GM10847 (cell line): ENCODE results near the gene KCNQ5.

ENCODE experiments used
- POLR2A ChIP-seq: IDR thresholded peaks from 2 replicates; pipeline ENCODE4 v1.6.1; 2011; ENCODE audit not compliant: insufficient read length; ENCODE audit errors: extremely low read depth

Gene KCNQ5

DNA sequence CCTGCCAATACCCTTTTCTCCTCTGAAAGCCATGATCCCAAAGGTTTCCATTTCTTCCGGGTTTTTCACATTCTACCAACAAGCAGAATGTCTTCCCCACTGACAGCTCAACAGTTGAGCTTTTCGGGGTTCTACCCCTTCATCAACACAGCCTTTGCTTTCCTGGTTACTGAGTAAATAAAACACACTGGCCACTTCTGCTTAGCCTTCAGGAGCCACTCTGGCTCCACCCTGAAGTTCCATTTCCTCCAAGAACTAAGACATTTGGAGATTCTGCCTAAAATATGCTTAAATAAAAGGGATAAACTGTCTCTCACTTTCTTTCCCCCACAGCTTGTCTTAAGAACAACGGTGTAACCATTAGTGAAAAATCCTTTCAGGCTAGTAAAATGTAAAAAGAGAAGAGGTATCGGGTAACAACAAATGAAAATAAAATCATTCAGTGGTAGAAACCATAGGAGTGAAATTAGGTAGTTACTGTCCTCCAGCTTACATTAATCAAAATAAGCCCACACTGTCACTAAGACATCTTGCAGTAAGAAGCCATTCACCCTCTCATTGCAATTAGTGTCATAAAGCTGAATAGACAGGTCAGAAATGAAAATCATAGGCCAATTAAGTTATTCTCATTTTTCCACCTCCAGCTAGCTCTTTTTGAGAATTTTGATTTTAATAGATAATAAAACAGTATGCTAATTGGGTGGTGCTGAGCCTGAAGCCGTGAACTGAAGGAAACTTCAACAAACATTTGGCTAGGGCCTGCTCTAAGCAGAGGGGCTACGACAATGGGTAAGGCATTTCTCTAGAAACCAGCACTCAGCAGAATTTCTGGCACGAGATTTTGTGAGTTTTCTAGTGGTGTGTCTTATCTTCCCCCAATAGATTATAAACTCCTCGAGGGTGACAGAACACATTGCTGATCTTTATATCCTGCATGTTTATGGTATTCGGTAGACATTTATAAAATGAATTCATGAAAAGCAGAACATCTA, 409.2 kb downstream of the KCNQ5 start:
- TF ChIP-seq POLR2A, result no peak

DNA sequence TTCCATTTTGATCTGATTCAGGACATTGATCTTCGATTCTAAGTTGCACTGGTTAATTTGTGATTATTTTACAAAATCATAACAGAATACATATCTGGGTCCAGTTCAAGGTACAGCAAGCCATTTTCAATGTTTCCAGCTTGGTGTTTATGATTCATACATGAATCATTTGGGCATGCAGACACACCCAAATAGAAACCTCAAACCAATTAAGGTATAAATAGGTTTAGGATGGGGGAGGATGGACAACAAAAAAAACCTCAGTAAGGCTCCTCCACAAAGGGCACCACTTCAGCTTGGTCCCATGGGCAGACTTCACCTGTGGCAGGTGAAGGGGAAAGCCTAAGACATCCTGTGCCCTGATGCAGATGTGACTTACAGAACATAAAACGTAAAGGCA, 410.7 kb downstream of the KCNQ5 start:
- TF ChIP-seq POLR2A, result no peak

DNA sequence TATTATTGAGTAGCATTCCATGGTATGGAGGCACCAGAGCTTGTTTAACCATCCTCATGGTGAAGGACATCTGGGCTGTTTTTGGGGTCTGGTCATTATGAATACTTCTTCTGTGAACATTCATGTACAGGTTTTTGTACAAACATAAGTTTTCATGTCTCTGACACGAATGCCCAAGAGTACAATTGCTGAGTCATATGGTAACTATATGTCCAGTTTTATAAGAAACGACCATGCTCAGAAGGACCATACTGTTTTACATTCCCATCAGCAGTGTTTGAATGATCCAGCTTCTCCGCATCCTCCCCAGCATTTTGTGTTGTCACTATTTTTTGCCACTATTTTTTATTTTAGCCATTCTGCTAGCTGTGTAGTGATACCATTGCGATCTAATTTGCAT, 414.8 kb downstream of the KCNQ5 start:
- TF ChIP-seq POLR2A, result no peak

DNA sequence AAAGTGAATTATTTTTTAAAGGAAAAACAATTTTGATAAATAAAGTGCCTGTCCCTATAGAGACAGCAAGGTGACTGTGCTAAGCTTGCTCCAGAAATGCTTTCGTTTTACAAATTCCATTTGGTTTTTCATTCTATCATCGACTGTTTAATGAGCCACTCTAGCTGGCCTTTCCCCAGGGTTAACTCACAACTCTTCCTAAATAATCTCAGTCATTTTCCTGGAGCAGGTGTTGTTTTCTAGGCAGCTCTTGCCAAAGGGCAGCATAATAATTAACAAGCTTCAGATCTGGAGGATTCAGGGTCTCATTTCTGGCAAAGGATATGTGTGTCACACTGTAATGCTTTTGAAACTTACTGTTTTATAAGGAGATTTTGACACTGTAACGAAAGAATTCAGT, 419.2 kb downstream of the KCNQ5 start:
- no peak for TF ChIP-seq POLR2A

DNA sequence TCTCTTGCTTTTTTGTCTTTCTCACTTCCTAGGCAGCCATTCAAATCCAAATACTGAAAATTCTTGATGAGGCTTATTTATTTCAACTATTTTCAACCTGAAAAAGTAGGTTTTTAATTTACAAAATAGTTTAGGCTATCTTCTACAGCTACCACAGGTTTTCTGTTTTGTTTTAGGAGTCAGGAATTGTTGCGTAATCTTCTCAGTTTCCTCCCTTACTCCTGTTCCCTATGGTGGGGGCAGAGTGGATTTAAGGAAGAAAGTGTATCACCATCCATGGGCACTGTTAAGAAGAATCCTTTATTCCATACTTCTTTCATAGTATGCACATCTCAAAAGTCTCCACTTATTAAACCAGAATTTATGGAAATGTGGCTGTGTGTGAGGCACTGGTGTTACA, 421.0 kb downstream of the KCNQ5 start:
- no peak for TF ChIP-seq POLR2A

DNA sequence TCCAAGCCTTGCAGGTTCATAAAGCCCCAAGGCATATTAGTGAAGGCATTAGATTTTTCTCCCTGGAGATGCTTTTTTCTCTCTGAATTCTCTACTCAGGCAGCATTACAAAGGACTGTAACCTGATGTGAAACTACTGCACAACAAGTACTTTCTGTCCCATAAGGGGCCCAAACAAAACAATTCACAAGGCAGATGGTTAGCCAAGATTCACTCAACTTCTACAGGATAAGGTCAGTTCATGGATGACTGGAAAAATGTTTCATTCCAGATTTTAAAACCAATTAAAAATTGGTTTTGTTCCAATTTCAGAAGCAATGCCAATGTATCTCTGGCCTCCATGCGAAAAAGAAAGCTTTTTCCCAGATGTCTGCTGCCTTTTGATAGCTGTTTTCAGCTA, 421.6 kb downstream of the KCNQ5 start:
- TF ChIP-seq POLR2A, result no peak

DNA sequence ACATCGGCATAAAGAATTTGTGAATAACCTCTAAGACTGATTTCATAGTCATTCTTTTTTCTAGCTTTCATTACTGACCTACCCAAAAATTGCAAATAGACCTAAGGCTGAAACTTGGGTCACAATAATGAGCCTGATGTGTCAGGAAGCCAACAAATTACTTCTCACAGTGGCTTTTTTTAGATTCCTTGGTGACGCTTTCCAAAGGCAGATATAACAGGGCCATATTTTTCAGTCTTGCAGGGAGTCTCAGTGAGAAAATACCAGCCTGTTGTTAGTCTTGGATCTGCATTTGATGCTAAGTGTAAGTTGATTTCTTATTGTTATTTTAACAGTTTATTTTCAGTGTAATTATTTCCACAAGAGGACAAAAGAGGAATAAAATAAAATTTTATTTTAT, 423.7 kb downstream of the KCNQ5 start:
- TF ChIP-seq POLR2A, result no peak

DNA sequence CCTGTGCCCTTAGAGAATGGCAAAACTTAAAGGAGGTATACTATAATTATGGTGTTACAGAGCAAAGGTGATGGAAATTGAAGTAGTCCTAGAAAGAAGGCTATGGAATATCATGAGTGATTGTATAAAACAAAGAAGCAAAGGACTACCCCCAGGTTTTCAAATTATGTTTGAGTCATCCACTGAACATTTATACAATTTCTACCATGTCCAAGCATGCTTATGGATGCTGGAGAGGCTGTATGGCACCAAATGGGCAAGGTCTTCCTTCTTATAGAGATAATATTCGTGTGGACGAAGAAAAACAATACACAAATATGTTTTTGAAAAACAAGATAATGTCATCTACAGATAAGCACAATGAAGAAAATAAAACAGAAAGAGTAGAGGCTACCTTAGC, 425.9 kb downstream of the KCNQ5 start:
- no peak for TF ChIP-seq POLR2A

DNA sequence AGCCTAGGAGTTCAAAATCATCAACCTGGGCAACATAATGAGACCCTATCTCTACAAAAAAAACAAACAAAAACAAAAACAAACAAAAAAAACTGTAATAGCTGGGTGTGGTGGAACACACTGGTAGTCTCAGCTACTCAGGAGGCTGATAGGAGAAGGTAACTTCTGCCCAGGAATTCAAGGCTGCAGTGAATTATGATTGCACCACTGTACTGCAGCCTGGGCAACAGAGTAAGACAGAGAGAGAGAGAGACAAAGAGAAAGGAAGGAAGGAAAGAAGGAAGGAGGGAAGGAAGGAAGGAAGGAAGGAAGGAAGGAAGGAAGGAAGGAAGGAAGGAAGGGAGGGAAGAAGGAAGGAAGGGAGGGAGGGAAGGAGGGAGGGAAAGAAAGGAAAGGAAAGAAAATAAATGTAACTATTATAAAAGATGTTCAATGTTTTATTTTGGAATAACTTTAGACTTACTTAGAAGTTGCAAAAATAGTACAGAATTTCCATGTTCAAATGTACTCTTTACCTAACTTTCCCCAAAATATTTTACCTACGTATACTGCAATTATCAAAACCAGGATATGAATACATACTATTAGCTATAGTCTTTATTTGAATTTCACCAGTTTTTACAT, 428.2 kb downstream of the KCNQ5 start:
- TF ChIP-seq POLR2A, result no peak

DNA sequence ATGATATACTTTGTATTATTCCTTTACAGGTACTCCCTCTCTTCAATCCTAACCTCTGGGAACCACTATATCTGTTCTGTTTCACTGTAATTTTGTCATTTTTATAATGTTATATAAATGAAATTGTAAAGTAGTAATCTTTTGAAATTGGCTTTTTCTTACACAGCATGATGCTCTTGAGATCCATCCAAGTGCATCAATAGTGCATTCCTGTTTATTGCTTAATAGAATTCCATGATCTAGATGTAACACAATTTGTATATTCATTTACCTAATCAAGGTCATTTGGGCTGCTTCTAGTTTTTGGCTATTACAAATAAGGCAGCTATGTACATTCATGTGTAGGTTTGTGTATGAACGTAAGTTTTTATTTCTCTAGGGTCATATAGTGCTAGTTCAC, 428.8 kb downstream of the KCNQ5 start:
- no peak for TF ChIP-seq POLR2A

DNA sequence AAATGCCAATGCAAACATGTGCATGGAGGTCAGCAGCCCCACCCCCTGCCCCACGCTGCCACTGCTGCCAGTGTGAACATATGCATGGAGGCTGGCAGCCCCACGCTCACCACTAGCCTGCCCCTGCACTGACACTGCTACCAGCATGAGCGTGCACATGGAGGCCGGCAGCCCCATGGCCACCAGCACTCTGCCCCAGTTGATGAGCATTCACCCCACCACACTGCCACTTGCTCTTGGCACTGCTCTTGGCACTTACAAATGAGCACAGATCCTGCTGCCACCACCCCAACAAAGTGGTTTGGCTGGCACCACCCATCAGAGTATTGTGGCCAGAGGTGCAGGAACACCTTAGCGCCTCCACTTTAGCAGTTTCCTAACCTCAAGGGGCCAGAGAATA, 429.3 kb downstream of the KCNQ5 start:
- TF ChIP-seq POLR2A, result no peak

DNA sequence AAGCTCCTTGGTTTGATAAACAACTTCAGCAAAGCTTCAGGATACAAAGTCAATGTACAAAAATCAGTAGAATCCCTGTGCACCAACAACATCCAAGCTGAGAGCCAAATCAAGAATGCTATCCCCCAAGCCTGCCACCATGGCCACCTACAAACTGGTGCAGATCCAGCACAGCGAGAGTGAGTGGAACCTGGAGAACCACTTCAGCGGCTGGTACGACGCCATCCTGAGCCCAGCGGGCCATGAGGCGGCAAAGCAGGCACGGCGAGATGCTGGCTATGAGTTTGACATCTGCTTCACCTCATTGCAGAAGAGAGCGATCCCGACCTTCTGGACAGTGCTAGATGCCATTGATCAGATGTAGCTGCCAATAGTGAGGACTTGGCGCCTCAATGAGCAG, 433.1 kb downstream of the KCNQ5 start:
- no peak for TF ChIP-seq POLR2A

DNA sequence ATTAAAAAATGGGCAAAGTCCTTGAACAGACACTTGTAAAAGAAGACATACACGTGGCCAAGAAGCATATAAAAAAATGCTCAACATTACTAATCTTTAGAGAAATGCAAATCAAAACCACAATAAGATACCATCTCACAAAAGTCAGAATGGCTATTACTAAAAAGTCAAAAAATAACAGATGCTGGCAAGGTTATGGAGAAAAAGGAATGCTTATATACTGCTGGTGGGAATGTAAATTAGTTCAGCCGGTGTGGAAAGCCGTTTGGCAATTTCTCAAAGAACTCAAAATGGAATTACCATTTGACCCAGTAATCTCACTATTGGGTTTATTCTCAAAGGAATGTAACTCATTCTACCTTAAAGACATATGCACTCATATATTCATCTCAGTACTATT, 436.9 kb downstream of the KCNQ5 start:
- TF ChIP-seq POLR2A, result no peak

DNA sequence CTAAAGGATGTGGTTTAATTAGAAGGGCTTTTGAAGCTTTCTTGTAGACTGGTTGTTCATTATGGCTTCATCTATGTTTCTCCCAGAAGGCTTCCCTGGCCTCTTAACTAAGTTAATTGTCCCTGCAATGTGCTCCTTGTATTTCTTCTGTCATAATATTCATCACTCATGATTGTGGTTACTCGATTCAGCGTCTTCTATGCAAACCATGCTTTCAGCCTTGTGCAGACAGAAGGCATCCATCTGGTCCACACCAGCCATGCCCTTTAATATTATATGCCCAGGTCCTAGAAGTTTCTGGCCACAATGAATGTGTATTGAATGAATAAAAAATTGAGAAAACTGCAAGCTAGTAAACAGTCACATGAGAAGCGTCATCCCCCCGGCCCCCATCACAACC, 440.3 kb downstream of the KCNQ5 start:
- TF ChIP-seq POLR2A, result no peak

DNA sequence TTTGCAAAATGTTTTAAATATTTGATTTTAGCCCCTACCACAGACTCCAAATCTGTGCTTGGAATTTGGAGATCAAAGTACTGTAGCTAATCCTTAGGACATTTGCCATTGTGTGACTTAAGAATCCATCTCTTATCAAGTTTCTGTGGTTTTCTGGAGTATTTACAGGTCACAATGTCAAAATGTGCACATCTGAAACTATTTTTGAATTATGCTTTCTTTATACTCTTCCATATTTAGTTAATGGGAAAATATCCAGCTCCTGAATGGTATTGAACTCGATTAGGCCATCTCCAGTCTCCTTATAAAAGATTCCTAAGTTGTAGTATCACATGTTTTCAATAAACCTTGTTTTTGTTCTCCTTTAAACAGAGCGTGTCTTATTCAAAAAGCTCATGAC, 441.0 kb downstream of the KCNQ5 start:
- no peak for TF ChIP-seq POLR2A

DNA sequence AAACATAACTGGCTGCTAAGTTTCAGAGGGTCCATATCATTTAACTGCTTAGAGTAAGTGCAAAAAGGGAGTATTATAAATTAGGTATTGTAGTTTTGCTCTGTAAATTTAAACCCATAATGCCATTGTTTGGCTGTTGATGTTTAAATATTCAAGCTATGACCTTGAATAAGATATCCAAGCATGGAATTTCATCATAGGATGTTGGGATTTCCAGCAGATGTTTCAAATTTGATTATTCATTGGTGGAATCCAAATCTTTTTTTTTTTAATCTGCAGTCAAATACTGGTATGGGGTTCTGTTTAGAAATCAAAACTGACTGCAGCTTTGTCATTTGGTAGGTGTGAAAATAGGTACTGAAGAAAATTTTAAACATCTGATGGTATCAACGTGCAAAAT, 442.4 kb downstream of the KCNQ5 start:
- TF ChIP-seq POLR2A, result no peak
